K562 (cell line): Measurements from ENCODE around the gene LIPJ. TPM values are rescaled to one million over a fixed set of nuclear protein-coding genes. Genes with fewer than 3 reads are reported as not detected.

Source experiments
- ATAC-seq: fragments of 200-7000 bp; cut with Tn5 transposase; 3 replicates; pipeline ENCODE4 v1.9.1; 2020; ENCODE audit warnings: moderate library complexity
- BruUV-seq: library from RNA; stranded (reverse); fragments of 400-500 nt; replicated peaks from 2 replicates; lab custom pipeline; 2021; lab: Mats Ljungman, UMichigan
- CTCF ChIA-PET: fragments of 300-600 bp; formaldehyde crosslinking; extraction: SDS; loops from one replicate; lab custom pipeline; 2021; ENCODE audit warnings: low intra/inter-chr PET ratio; lab: Yijun Ruan, JAX
- POLR2A ChIA-PET: fragments of 300-600, 350-650 bp; sonication (Branson Sonifier 250); formaldehyde crosslinking; extraction: SDS; loops from one replicate; lab custom pipeline; 2021; ENCODE audit warnings: antibody characterized with exemption, inconsistent platforms; lab: Yijun Ruan, JAX
- DNase-seq, 4 experiments: peaks; one replicate each; pipeline versions ENCODE4 v3.0.0 to v3.0.0-alpha.2; 2011 to 2018; ENCODE audit warnings: low spot score in 3 of 4, mixed read lengths in 3 of 4; ENCODE audit errors: extremely low read depth in 1 of 4
- FAIRE-seq: peaks from 2 replicates; lab custom pipeline; 2011; peaks lifted over from hg19 to GRCh38; lab: Jason Lieb, UNC
- H2AFZ ChIP-seq: 2 replicates; pipeline ENCODE4 v1.6.0; 2011; ENCODE audit warnings: low read depth, low read length, control low read depth, inconsistent platforms
- H3K27ac ChIP-seq: fragments of 200-600 bp; 3 replicates; pipeline ENCODE4 v1.8.0; 2011; ENCODE audit warnings: low read depth, mild to moderate bottlenecking, control low read depth, inconsistent platforms, low read length, moderate library complexity, mixed read lengths; ENCODE audit errors: extremely low read depth
- H3K27me3 ChIP-seq, 2 experiments: fragments of 300-600 bp in 1 of 2; 2 replicates in 1 of 2; 3 replicates in 1 of 2; pipeline versions ENCODE4 v1.6.0 to v1.8.0; 2011; ENCODE audit warnings: inconsistent platforms in 2 of 2, low read length in 2 of 2, mild to moderate bottlenecking in 1 of 2, mixed read lengths in 1 of 2, moderate library complexity in 1 of 2; ENCODE audit not compliant: control insufficient read depth in 2 of 2, insufficient read depth in 2 of 2
- H3K36me3 ChIP-seq: fragments of 300-600 bp; 3 replicates; pipeline ENCODE4 v1.8.0; 2011; ENCODE audit warnings: mild to moderate bottlenecking, low read length, inconsistent platforms; ENCODE audit not compliant: control insufficient read depth, insufficient read depth
- H3K4me1 ChIP-seq, 2 experiments: fragments of 200-600 bp in 1 of 2; replicated peaks in 1 of 2; 2 replicates in 1 of 2; 3 replicates in 1 of 2; pipeline versions ENCODE4 v1.5.1 to v1.8.0; 2011; ENCODE audit warnings: inconsistent platforms in 2 of 2, low read length in 2 of 2, mild to moderate bottlenecking in 1 of 2, mixed read lengths in 1 of 2, moderate library complexity in 1 of 2; ENCODE audit not compliant: control insufficient read depth in 2 of 2, insufficient read depth in 2 of 2
- H3K4me2 ChIP-seq: 2 replicates; pipeline ENCODE4 v1.6.1; 2011; ENCODE audit warnings: low read length, control low read depth, inconsistent platforms, mixed read lengths; ENCODE audit not compliant: insufficient read depth
- H3K4me3 ChIP-seq: fragments of 200-600 bp; sonication (generic), shearing (Covaris generic); 2 replicates; pipeline ENCODE4 v1.5.1; 2016; ENCODE audit warnings: control low read depth, inconsistent platforms
- H3K79me2 ChIP-seq: fragments of 200-600 bp; 3 replicates; pipeline ENCODE4 v1.8.0; 2011; ENCODE audit warnings: low read length, inconsistent platforms; ENCODE audit not compliant: control insufficient read depth, insufficient read depth
- H3K9ac ChIP-seq, 2 experiments: 2 replicates each; pipeline versions ENCODE4 v1.6.0 to v1.6.1; 2011; ENCODE audit warnings: low read depth in 2 of 2, low read length in 2 of 2, control low read depth in 1 of 2, inconsistent platforms in 1 of 2, mild to moderate bottlenecking in 1 of 2, mixed read lengths in 1 of 2; ENCODE audit not compliant: insufficient read depth in 1 of 2
- H3K9me1 ChIP-seq: one replicate; pipeline ENCODE4 v1.6.0; 2011; ENCODE audit warnings: inconsistent platforms, mild to moderate bottlenecking, low read length, moderate library complexity; ENCODE audit not compliant: control insufficient read depth, insufficient read depth
- H3K9me3 ChIP-seq: replicated peaks from 2 replicates; pipeline ENCODE4 v1.5.1; 2011; ENCODE audit warnings: low read depth, low read length, inconsistent platforms; ENCODE audit not compliant: control insufficient read depth, insufficient read depth
- H4K20me1 ChIP-seq: replicated peaks from 2 replicates; pipeline ENCODE4 v1.6.1; 2011; ENCODE audit warnings: low read length, inconsistent platforms, mixed read lengths; ENCODE audit not compliant: control insufficient read depth, insufficient read depth
- CCNT2 ChIP-seq: IDR thresholded peaks from 2 replicates; pipeline ENCODE4 v1.6.1; 2011; ENCODE audit warnings: borderline replicate concordance, low read depth, mild to moderate bottlenecking, moderate library complexity, mixed read lengths, low read length; ENCODE audit not compliant: insufficient read length; ENCODE audit errors: extremely low read depth
- ESRRA ChIP-seq: fragments of 450-650 bp; IDR thresholded peaks from 2 replicates; pipeline ENCODE4 v1.6.1; 2014; ENCODE audit warnings: low read depth, mild to moderate bottlenecking, moderate library complexity, borderline replicate concordance
- FOXP1 ChIP-seq: sonication (generic); formaldehyde crosslinking; IDR thresholded peaks from 2 replicates; pipeline ENCODE4 v1.8.0; 2022; ENCODE audit warnings: mild to moderate bottlenecking, missing genetic modification reagents
- KDM1A ChIP-seq, 2 experiments: fragments of 450-650 bp; IDR thresholded peaks; 2 replicates each; pipeline ENCODE4 v1.6.1; 2016; ENCODE audit warnings: mild to moderate bottlenecking in 2 of 2
- MED1 ChIP-seq: sonication (generic); formaldehyde crosslinking; IDR thresholded peaks from 2 replicates; pipeline ENCODE4 v1.8.1; 2023; ENCODE audit warnings: missing genetic modification reagents, borderline replicate concordance
- RFX1 ChIP-seq: fragments of 450-650 bp; IDR thresholded peaks from 2 replicates; pipeline ENCODE4 v1.6.1; 2016; ENCODE audit warnings: mild to moderate bottlenecking, moderate library complexity
- SMAD2 ChIP-seq: fragments of 150-350 bp; IDR thresholded peaks from 2 replicates; pipeline ENCODE4 v1.6.1; 2014; ENCODE audit warnings: low read depth, mild to moderate bottlenecking, low read length
- TAF15 ChIP-seq: fragments of 200-400 bp; formaldehyde crosslinking; IDR thresholded peaks from 2 replicates; pipeline ENCODE4 v1.6.1; 2017; ENCODE audit warnings: mild to moderate bottlenecking, low read depth, low read length, moderate library complexity
- TRIM28 ChIP-seq: fragments of 450-650 bp; IDR thresholded peaks from 2 replicates; pipeline ENCODE4 v1.6.1; 2017
- ZNF354B ChIP-seq: fragments of 250-450 bp; sonication (Bioruptor Pico); IDR thresholded peaks from 2 replicates; pipeline ENCODE4 v1.4.0; 2020
- ZNF76 ChIP-seq: fragments of 250-450 bp; sonication (Bioruptor Pico); IDR thresholded peaks from 2 replicates; pipeline ENCODE4 v1.4.0; 2020; ENCODE audit warnings: mild to moderate bottlenecking, moderate library complexity, borderline replicate concordance
- WGBS: fragments of 100-300 bp; shearing (Covaris generic); methylation state at CpG from one replicate; pipeline ENCODE4 v1.1.6; 2016; ENCODE audit warnings: low coverage, mixed read lengths; ENCODE audit not compliant: insufficient coverage; ENCODE audit errors: missing lambda C conversion rate; 5-methylcytosine and 5-hydroxymethylcytosine counted together
- in situ Hi-C: fragments of 300-500 bp; cut with MboI; formaldehyde crosslinking; loops from 4 replicates; pipeline ENCODE4 v1.15.0; 2018; ENCODE audit warnings: inconsistent platforms, mixed read lengths
- intact Hi-C: fragments of 100-400 bp; cut with micrococcal nuclease; formaldehyde crosslinking; loops from 2 replicates; pipeline ENCODE4 v1.14.2; 2022
- polyA plus RNA-seq, 8 experiments: library from polyadenylated mRNA; depleted of rRNA in 4 of 8; stranded (reverse) in 5 of 8; unstranded in 3 of 8; fragments of >200 nt; fragmentation: Nextera tagmentation in 2 of 8; fragmentation: Illumina TruSeq in 1 of 8; extraction: Ambion mirVana in 2 of 8; extraction: Trizol in 1 of 8; gene quantifications; 2 replicates each; pipeline versions ENCODE4 v1.2.1 to v1.2.3, GENCODE V29; 2011 to 2014; ENCODE audit warnings: inconsistent platforms in 1 of 8, missing spikeins in 1 of 8
- total RNA-seq, 7 experiments: library from RNA; depleted of rRNA in 6 of 7; stranded (reverse); fragments of >200 nt in 6 of 7; fragmentation: Illumina TruSeq in 2 of 7; extraction: Trizol in 2 of 7; gene quantifications; 2 replicates each; pipeline versions ENCODE4 v1.2.1 to v1.2.3, GENCODE V29; 2011 to 2021; ENCODE audit warnings: low replicate concordance in 1 of 7
- TF ChIP-seq, protein P1 (sequence below), 3 experiments: IDR thresholded peaks in 2 of 3; conservative IDR thresholded peaks in 1 of 3; 2 replicates each; pipeline ENCODE4 v1.5.1; 2011 to 2012; ENCODE audit warnings: low read length in 3 of 3, mild to moderate bottlenecking in 3 of 3, control low read depth in 2 of 3, improper control_type of control experiment in 1 of 3, inconsistent platforms in 1 of 3, low read depth in 1 of 3, mixed read lengths in 1 of 3, moderate library complexity in 1 of 3; ENCODE audit not compliant: insufficient read depth in 2 of 3
- TF ChIP-seq, protein P2 (sequence below), 2 experiments: IDR thresholded peaks; 2 replicates each; pipeline ENCODE4 v1.6.1; 2011; ENCODE audit warnings: borderline replicate concordance in 1 of 2, control low read depth in 1 of 2, low read depth in 1 of 2, low read length in 1 of 2, mild to moderate bottlenecking in 1 of 2, mixed read lengths in 1 of 2, moderate library complexity in 1 of 2; ENCODE audit not compliant: insufficient read depth in 1 of 2, insufficient read length in 1 of 2, poor library complexity in 1 of 2, severe bottlenecking in 1 of 2; ENCODE audit errors: extremely low read depth in 1 of 2
- TF ChIP-seq, protein P3 (sequence below): fragments of 250-450 bp; sonication (Bioruptor Pico); IDR thresholded peaks from 2 replicates; pipeline ENCODE4 v1.8.0; 2022; ENCODE audit warnings: inconsistent platforms, mild to moderate bottlenecking, moderate library complexity, borderline replicate concordance

The LIPJ gene
- total and polyA plus RNA-seq, 9 of the 15 experiments (the other 6 are each of a cell fraction or from before 2014, with no cell fraction given), result not detected

DNA sequence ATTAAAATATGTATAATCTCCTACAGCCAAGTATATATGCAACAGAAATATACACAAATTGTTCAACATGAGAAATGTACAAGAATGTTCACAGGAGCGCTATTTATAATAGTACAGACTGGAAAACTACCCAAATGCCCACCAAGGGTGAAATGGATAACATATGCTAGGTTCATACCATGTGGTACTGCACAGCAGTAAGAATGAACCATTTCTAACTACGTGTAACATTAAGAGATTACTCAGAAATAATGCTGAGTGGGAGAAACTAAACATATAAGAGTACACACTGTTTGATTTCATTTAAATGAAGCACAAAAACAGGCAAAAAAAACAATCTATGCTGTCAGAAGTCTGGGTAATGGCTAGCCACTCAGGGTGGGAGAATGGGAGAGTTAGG is 49.2 kb upstream of the LIPJ start:
- CTCF ChIA-PET, result no interaction called here
- POLR2A ChIA-PET, result no interaction called here
- in situ Hi-C loops, result no loop called here

DNA sequence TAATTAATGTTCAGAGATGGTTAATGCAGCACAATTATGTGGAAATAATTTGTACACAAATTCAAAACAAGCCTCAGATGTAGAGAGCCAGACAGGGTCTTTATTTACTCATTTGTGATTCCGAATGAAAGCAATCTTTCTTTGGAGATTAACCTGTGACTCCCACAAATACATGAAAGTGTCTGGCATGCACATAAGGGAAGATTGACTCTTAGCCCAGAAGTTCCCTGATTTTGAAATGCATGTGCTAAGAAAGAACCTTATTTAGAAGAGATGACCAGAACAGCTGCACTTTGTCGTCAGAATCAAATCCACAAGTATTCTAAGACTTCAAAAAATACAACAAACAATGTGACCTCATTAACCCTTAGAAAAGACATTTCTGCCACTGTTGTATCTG is 48.5 kb upstream of the LIPJ start:
- no peaks in the 10 kb centered on the region for H3K9me1 ChIP-seq
- no peaks in the 10 kb centered on the region for H3K9me3 ChIP-seq
- WGBS, result 0% methylated on average over 2 of the region's 2 CpGs
- ATAC-seq, result no peak
- ChIA-PET CTCF (no interaction called here), POLR2A (no interaction called here)
- H3K4me3 ChIP-seq, result no peak overlapping the region
- no peak for FAIRE-seq
- BruUV-seq, result no TSS peak
- no peaks in the 10 kb centered on the region for H3K27me3 ChIP-seq
- no peaks in the 10 kb centered on the region for H3K4me1 ChIP-seq
- no peak overlapping the region for H2AFZ ChIP-seq
- H3K4me2 ChIP-seq, result no peak overlapping the region
- no peaks in the 10 kb centered on the region for H3K79me2 ChIP-seq
- DNase-seq, result no peak
- no peak overlapping the region for H3K27ac ChIP-seq
- intact Hi-C loops, result no loop called here
- H3K36me3 ChIP-seq, result no peaks in the 10 kb centered on the region
- in situ Hi-C loops, result no loop called here
- no peak overlapping the region for H3K9ac ChIP-seq
- no peaks in the 10 kb centered on the region for H4K20me1 ChIP-seq
- TF ChIP-seq, protein P1, sequence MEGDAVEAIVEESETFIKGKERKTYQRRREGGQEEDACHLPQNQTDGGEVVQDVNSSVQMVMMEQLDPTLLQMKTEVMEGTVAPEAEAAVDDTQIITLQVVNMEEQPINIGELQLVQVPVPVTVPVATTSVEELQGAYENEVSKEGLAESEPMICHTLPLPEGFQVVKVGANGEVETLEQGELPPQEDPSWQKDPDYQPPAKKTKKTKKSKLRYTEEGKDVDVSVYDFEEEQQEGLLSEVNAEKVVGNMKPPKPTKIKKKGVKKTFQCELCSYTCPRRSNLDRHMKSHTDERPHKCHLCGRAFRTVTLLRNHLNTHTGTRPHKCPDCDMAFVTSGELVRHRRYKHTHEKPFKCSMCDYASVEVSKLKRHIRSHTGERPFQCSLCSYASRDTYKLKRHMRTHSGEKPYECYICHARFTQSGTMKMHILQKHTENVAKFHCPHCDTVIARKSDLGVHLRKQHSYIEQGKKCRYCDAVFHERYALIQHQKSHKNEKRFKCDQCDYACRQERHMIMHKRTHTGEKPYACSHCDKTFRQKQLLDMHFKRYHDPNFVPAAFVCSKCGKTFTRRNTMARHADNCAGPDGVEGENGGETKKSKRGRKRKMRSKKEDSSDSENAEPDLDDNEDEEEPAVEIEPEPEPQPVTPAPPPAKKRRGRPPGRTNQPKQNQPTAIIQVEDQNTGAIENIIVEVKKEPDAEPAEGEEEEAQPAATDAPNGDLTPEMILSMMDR (IDR thresholded peaks at IDR 0.05 in 2 of 3, conservative IDR thresholded peaks at IDR 0.05 in 1 of 3; ENCODE audit: insufficient read depth in 2 of 3, low read depth in 1 of 3, low read length in 3 of 3), result no peak
- TF ChIP-seq SMAD2 (no peak), MED1 (CRISPR knock-in tag) (no peak), CCNT2 (no peak), ESRRA (no peak), RFX1 (no peak), FOXP1 (CRISPR knock-in tag) (no peak)
- TF ChIP-seq, protein P2, sequence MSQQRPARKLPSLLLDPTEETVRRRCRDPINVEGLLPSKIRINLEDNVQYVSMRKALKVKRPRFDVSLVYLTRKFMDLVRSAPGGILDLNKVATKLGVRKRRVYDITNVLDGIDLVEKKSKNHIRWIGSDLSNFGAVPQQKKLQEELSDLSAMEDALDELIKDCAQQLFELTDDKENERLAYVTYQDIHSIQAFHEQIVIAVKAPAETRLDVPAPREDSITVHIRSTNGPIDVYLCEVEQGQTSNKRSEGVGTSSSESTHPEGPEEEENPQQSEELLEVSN (IDR thresholded peaks at IDR 0.05; ENCODE audit: borderline replicate concordance in 1 of 2, extremely low read depth in 1 of 2, insufficient read depth in 1 of 2, insufficient read length in 1 of 2, low read depth in 1 of 2, low read length in 1 of 2, poor library complexity in 1 of 2, severe bottlenecking in 1 of 2), result no peak

More for the DNA sequence above, 49.2 kb upstream of the LIPJ start:
- FAIRE-seq, result no peak
- Histone ChIP-seq H3K4me2 (no peak overlapping the region), H2AFZ (no peak overlapping the region), H3K4me1 (no peaks in the 10 kb centered on the region), H3K4me3 (no peak overlapping the region), H3K27me3 (no peaks in the 10 kb centered on the region)
- no TSS peak for BruUV-seq
- TF ChIP-seq KDM1A (IDR thresholded peaks at IDR 0.05) (no peak), TAF15 (no peak), ZNF354B (no peak), ZNF76 (CRISPR knock-in tag) (no peak), TRIM28 (no peak)
- TF ChIP-seq, protein P3, sequence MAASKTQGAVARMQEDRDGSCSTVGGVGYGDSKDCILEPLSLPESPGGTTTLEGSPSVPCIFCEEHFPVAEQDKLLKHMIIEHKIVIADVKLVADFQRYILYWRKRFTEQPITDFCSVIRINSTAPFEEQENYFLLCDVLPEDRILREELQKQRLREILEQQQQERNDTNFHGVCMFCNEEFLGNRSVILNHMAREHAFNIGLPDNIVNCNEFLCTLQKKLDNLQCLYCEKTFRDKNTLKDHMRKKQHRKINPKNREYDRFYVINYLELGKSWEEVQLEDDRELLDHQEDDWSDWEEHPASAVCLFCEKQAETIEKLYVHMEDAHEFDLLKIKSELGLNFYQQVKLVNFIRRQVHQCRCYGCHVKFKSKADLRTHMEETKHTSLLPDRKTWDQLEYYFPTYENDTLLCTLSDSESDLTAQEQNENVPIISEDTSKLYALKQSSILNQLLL (CRISPR knock-in tag), result no peak
- TF ChIP-seq, all 486 proteins: peak for 0
- H3K36me3 ChIP-seq, result no peaks in the 10 kb centered on the region
- H3K9me1 ChIP-seq, result no peaks in the 10 kb centered on the region
- no peaks in the 10 kb centered on the region for H3K9me3 ChIP-seq
- no peak for DNase-seq
- 0% methylated on average over 2 of the region's 2 CpGs for WGBS
- no peak overlapping the region for H3K9ac ChIP-seq
- H3K79me2 ChIP-seq, result no peaks in the 10 kb centered on the region
- intact Hi-C loops, result no loop called here
- no peak overlapping the region for H3K27ac ChIP-seq
- no peak for ATAC-seq
- H4K20me1 ChIP-seq, result no peaks in the 10 kb centered on the region
